ENCODE data around the gene PIGU.

DNA sequence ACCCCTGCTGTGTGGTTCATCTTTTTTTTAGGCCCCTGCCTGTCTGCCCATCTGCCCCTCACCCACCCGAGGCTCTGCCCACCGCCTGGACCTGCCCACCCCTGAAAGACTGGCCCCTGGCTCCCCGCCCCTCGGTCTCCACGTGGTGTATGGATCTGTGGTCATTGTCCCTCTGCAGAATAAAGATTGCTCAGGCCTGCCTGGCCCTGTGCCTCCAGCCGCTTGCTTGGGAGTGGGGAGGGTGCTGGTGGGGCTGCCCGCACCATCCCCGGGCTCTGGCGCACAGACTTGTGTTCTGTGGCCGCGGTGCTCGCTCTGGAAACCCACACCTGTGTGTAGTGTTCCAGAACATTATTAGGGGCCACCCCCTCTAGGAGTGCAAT, 116.8 kb downstream of the PIGU start:
- TF ChIP-seq, protein P1, sequence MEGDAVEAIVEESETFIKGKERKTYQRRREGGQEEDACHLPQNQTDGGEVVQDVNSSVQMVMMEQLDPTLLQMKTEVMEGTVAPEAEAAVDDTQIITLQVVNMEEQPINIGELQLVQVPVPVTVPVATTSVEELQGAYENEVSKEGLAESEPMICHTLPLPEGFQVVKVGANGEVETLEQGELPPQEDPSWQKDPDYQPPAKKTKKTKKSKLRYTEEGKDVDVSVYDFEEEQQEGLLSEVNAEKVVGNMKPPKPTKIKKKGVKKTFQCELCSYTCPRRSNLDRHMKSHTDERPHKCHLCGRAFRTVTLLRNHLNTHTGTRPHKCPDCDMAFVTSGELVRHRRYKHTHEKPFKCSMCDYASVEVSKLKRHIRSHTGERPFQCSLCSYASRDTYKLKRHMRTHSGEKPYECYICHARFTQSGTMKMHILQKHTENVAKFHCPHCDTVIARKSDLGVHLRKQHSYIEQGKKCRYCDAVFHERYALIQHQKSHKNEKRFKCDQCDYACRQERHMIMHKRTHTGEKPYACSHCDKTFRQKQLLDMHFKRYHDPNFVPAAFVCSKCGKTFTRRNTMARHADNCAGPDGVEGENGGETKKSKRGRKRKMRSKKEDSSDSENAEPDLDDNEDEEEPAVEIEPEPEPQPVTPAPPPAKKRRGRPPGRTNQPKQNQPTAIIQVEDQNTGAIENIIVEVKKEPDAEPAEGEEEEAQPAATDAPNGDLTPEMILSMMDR (IDR thresholded peaks at IDR 0.05; ENCODE audit: low read depth, low read length): no peak
- no peak for TF ChIP-seq POLR2A (IDR thresholded peaks at IDR 0.05; ENCODE audit: extremely low read depth, insufficient read length)
- TF ChIP-seq MYC (IDR thresholded peaks at IDR 0.05; ENCODE audit: low read depth, low read length): no peak
